ENCODE measurements around the gene ST6GALNAC6.

The ST6GALNAC6 gene

DNA sequence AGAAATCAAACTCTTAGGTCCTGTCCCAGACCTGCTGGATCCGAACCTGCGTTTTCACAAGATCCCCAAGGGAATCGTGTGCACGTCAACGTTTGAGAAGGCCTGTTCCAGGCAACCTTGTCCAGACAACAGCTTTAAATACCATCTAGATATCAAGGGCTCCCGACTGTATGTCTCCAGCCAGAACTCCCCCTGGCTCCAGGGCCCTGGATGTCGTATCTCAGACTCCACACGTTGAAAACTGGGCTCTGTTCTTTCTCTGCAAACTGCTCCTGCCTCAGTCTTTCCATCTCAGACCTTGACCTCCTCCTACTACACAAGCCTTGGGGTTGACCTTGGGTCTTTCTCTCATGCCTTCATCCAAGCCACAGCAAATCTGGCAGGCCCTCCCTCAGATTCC, 39.1 kb downstream of the ST6GALNAC6 start:
- TF ChIP-seq, protein P1, sequence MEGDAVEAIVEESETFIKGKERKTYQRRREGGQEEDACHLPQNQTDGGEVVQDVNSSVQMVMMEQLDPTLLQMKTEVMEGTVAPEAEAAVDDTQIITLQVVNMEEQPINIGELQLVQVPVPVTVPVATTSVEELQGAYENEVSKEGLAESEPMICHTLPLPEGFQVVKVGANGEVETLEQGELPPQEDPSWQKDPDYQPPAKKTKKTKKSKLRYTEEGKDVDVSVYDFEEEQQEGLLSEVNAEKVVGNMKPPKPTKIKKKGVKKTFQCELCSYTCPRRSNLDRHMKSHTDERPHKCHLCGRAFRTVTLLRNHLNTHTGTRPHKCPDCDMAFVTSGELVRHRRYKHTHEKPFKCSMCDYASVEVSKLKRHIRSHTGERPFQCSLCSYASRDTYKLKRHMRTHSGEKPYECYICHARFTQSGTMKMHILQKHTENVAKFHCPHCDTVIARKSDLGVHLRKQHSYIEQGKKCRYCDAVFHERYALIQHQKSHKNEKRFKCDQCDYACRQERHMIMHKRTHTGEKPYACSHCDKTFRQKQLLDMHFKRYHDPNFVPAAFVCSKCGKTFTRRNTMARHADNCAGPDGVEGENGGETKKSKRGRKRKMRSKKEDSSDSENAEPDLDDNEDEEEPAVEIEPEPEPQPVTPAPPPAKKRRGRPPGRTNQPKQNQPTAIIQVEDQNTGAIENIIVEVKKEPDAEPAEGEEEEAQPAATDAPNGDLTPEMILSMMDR (IDR thresholded peaks at IDR 0.05; ENCODE audit: insufficient read depth, low read depth, low read length, missing control alignments): no peak
- no peak for DNase-seq (ENCODE audit: low read depth)
- no peak overlapping the region for H3K4me3 ChIP-seq (ENCODE audit: low read depth, low read length)

DNA sequence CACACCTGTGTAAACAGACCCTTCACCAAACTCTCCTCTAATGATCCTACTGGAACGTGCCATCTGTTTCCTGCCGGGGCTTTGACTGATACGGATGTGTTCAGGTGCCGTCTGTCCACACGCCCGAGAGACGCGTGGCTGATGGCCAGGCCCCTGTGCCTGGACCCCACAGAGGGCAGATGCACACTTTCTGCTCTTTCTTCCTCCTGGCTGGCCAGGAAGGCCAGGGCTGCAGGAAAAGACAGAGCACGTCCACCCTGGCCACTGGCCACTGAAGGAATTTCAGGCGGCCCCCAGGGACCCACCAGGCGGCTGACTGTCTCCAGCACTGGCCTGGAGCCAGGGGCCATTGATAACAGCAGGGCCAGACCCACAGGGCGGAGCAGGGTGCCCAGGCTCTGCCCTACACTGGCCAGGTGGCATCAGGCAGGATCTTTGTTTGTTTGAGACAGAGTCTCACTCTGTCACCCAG, 41.3 kb downstream of the ST6GALNAC6 start:
- TF ChIP-seq, protein P1 (IDR thresholded peaks at IDR 0.05; ENCODE audit: insufficient read depth, low read depth, low read length, missing control alignments): no peak
- no peak overlapping the region for H3K4me3 ChIP-seq (ENCODE audit: low read depth, low read length)
- no peak for DNase-seq (ENCODE audit: low read depth)

DNA sequence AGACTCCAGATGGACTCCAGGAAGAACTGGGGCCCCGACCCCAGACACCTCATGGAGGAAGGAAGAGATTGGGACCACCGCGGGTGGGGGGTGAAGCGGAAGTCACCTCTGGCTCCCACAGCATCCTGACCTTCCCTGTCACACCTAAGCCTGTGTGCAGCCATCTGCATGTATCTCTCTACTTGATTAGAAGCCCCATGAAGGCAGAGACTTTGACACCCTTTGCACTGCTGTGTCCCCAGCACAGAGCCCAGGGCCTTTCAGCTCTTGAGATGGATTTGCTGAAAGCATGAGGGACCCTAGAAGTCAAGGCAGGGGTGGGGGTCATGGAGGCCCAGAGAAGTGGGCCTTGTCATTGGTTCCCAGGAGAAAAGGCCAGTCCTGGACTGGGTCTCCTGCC, 42.1 kb downstream of the ST6GALNAC6 start:
- H3K4me3 ChIP-seq (ENCODE audit: low read depth, low read length): no peak overlapping the region
- DNase-seq (ENCODE audit: low read depth): no peak
- TF ChIP-seq, protein P1 (IDR thresholded peaks at IDR 0.05; ENCODE audit: insufficient read depth, low read depth, low read length, missing control alignments): no peak

DNA sequence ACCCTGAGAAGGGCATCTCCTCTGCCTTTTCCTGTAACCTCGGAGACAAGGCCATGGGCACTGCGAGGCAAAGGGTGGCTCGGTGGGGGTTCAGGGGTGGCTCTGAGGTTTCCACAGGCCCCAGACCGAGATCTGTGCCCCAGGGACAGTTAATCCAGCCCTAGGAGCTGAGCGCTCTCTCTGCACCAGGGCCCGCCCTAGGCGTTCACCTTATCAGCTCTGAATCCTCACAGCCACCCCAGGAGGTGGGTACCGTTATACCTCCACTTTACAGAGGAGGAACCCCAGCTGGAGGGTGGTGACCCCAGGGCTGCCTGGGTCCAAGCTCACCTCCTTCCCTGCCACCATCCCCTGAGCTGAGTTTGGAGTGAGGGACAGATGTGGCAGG, 42.7 kb downstream of the ST6GALNAC6 start:
- DNase-seq (ENCODE audit: low read depth): no peak
- H3K4me3 ChIP-seq (ENCODE audit: low read depth, low read length): no peak overlapping the region
- TF ChIP-seq, protein P1 (IDR thresholded peaks at IDR 0.05; ENCODE audit: insufficient read depth, low read depth, low read length, missing control alignments): no peak

- DNase-seq (ENCODE audit: low read depth): no peak
- TF ChIP-seq, protein P1 (IDR thresholded peaks at IDR 0.05; ENCODE audit: insufficient read depth, low read depth, low read length, missing control alignments): no peak
Observed at GRCh38 chr9:127856094-127856728, 43.2 kb downstream of the ST6GALNAC6 start.

DNA sequence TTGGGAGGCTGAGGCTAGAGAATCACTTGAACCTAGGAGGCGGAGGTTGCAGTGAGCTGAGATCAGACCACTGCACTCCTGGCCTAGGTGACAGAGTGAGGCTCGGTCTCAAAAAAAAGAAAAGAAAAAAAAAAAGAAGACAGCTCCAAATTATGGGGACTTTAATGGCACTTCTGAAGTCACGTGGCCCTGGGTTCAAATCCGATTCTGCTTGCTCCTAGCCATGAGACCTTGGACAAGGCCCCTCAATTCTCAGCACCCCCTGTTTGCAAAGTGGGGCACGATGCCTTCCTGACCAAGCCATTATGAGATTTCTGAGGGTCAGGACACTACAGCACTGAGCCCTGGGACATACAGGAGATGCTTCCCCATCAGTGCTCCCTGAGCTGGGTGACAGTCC, 43.9 kb downstream of the ST6GALNAC6 start:
- no peak for DNase-seq (ENCODE audit: low read depth)
- no peak overlapping the region for H3K4me3 ChIP-seq (ENCODE audit: low read depth, low read length)
- TF ChIP-seq, protein P1 (IDR thresholded peaks at IDR 0.05; ENCODE audit: insufficient read depth, low read depth, low read length, missing control alignments): no peak

More at GRCh38 chr9:127856094-127856728, 43.2 kb downstream of the ST6GALNAC6 start:
- no peak overlapping the region for H3K4me3 ChIP-seq (ENCODE audit: low read depth, low read length)

GRCh38 chr9:127854960-127855359, 44.4 kb downstream of the ST6GALNAC6 start:
- no peak for DNase-seq (ENCODE audit: low read depth)
- no peak overlapping the region for H3K4me3 ChIP-seq (ENCODE audit: low read depth, low read length)
- TF ChIP-seq, protein P1 (IDR thresholded peaks at IDR 0.05; ENCODE audit: insufficient read depth, low read depth, low read length, missing control alignments): no peak

All from GM12865 (cell line).